NCI-H82 treated with DMSO at 0.1 percent for 48 hours (cell line): ENCODE data around the gene HOXA10.

ENCODE experiments used
- DNase-seq: peaks from one replicate; lab custom pipeline; 2025; ENCODE audit not compliant: unreplicated experiment; lab: John Stamatoyannopoulos, UW

HOXA10 gene

GRCh38 chr7:27168265-27168947, 5.7 kb downstream of the HOXA10 start:
- DNase-seq, result no peak

DNA sequence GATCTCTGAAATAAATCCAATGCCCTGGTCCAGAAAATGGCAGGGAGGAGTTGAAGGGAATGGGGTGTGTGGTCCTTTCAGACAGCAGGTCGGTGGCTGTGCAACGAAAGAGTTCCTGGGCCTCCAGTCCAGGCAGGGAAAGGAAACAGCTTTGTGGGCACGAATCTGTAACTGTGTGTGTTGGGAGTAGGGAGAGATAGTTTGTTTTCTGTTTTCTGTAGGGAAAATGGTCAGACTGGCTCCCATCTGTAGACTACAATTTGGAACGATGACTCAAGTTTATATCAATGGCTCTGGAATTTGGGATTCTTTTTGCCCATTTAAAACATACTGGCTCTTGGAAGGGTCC, 6.2 kb downstream of the HOXA10 start:
- no peak for DNase-seq

- DNase-seq, result no peak
These were observed 7.3 kb downstream of the HOXA10 start for GRCh38 chr7:27166531-27167505.

DNA sequence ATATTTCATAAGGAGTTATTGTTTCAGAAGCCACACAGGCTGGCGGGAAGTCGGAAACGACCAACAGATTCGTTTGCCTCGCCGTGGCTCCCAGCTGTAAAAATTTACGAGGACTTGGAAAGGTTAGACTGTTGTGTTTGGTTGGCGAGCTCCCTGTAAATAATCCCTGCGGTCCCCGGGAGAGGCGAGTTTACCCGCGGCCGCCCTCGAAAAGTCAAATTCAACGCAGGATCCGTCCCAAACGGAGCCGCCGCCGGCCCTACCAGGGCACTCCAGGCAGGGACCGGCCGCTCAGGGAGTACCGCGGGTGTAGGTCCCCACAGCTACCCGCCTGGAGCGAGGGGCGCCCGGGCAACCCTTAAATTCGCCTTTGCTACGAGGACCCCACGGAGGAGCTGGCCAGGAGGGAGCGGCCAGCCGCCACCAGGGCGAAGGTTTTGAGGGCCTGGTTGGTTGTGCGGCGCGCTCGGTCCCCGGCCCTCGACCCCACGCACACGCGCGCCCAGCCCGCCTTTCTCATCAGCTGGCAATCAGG, 8.1 kb downstream of the HOXA10 start:
- DNase-seq, result no peak

GRCh38 chr7:27165089-27165995, 8.8 kb downstream of the HOXA10 start, which contains the start of gene HOXA9:
Gene HOXA9 (minus strand): TSS chr7:27165537. CDS start chr7:27165457, 80 bp downstream.
- no peak for DNase-seq

DNA sequence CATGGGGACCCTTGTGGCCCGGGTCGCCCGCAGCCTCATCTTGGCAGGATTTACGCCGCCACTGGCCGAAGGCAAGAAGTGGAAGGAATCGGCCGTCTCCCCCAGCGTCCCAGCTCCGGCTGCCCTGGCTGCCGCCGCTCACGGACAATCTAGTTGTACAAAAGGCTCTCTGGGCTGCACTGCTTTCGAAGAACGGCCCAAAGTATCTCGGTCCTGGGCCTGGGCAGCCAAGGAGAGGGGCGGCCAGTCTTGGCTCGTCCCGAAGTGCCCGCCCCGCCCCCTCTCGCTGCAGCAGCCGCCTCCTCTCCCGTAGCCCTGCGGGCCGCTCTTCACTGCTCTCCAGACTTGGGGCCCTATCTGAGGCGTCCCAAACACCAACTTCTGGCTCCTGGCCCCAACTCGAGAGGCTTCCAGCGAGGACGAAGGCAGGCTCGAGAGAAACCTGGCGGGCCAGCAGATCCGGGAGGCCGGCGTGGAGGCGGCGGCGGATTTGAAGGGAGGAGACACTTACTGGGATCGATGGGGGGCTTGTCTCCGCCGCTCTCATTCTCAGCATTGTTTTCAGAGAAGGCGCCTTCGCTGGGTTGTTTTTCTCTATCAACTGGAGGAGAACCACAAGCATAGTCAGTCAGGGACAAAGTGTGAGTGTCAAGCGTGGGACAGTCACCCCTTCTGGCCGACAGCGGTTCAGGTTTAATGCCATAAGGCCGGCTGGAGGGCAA, 9.6 kb downstream of the HOXA10 start:
- DNase-seq, result no peak

GRCh38 chr7:27164045-27164366, 10.1 kb downstream of the HOXA10 start:
- no peak for DNase-seq

GRCh38 chr7:27163288-27164044, 10.7 kb downstream of the HOXA10 start:
- no peak for DNase-seq

- no peak for DNase-seq
These were observed 11.4 kb downstream of the HOXA10 start for GRCh38 chr7:27162561-27163287.

GRCh38 chr7:27161721-27162560, 12.2 kb downstream of the HOXA10 start:
- no peak for DNase-seq

GRCh38 chr7:27161214-27161720, 12.9 kb downstream of the HOXA10 start:
- DNase-seq, result no peak

DNA sequence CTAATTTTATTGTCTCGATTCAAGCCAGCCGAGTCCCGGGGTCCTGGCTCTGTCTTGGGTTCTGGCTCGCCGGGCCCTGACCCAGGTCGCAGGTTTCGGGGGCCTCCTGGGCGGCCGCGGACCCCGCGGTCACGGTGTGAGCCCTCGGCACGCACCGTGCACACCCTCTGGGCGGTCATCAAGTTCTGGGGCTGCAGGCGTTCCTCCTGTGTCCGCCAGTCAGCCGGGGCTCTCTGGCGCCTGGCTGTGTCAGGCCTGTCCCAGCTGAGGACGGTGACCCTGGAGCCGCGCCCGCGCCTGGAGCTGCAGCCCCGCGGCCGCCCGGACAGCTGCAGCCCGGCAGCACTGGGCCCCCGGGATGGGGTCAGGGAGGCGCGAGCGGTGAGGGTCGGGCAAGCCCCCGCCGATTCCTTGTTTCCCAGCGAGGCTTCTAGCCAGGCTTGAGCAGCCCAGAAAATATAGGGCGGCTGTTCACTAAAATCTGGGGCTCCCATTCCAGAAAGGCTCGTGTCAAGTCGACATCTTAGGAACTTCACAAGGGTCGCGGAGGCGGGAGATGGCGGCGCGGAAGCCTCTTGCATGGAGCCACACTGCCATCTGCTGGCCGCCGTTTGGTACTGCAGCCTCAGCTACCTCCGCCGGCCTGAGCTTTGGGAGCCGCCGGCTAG, 13.4 kb downstream of the HOXA10 start:
- DNase-seq, result peak; percentile 38

DNA sequence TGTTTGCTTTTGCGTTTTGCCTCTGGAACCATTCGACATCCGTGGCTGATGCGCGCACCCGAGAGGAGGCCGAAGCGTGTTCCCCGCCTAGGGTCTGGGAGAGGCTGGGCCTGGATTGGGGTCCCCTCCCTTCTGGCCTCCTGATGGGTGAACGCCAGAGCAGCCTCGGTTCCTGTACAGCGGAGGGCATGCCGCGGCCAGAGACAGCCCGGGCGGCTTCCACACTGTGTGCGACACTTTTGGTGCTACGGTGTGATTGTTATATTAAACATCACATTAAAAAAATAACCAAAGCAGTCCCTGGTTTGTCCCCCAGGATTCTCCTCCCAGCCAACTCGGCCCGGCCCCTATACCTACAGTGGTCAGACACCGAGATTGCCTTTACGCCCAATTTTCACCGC, 14.0 kb downstream of the HOXA10 start:
- DNase-seq, result no peak

- DNase-seq, result no peak
These were observed 14.6 kb downstream of the HOXA10 start for GRCh38 chr7:27159266-27160144.

DNA sequence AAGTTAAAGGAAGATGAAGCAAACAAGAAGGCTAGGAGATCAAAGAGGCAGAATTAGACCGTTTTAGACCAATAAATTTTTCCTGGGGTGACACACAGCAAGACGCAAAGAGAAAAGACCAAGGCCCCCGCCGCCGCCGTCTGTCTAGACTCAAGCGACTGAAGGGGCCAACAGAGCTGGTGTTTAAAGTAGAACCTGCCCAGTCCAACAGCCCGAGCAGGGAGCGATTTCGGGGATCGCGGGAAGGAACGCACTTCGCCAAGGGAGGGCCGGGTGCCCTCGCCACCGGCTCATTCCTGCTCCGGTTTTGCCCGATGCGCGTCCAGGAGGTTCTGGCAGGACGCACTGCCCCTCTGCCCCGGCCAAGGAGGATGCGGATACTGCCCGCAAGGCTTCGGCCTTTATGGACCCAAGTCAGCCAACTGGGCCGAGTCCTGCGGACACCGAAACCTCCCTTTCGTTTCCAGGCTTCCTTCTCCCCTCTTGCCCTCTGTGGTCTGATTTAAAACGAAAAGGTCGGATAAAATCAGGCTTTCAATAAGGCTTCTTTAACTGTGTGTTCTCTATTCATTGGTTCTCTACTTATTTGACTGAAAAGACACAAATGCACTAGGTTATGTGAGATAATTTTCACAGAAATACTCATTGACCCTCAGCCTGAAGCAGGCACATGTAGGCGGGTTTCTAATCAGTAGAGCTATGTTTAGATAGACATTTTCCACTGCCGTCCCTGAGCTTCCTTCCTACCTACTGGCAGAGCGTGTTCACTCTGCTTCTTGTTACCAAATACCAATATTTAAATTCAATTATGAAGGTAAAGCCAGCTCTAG, 15.5 kb downstream of the HOXA10 start:
- no peak for DNase-seq
